ENCODE results near the gene OR51A2.
"Not testable (repeated sequence)": the region's sequence is repeated elsewhere in the genome, so short reads cannot be mapped to it uniquely, and the experiment has no call there.

Gene OR51A2, protein sequence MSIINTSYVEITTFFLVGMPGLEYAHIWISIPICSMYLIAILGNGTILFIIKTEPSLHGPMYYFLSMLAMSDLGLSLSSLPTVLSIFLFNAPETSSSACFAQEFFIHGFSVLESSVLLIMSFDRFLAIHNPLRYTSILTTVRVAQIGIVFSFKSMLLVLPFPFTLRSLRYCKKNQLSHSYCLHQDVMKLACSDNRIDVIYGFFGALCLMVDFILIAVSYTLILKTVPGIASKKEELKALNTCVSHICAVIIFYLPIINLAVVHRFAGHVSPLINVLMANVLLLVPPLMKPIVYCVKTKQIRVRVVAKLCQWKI

GRCh38 chr11:4955613-4956012, at the start of gene OR51A2:
Gene OR51A2, minus strand, starts transcription at chr11:4955713. Its CDS starts 0 bp downstream, at chr11:4955713.
- DNase-seq, result not testable (repeated sequence)

- peak; percentile 42 to 69 for DNase-seq
Measured at GRCh38 chr11:5004424-5005274, 49.1 kb upstream of the OR51A2 start.

GRCh38 chr11:4994551-4994950, 39.0 kb upstream of the OR51A2 start, which contains the start of gene OR51L1:
Gene OR51L1, plus strand, starts transcription at chr11:4994851. Its CDS starts 4,132 bp downstream, at chr11:4998983.
- DNase-seq, result no peak

GRCh38 chr11:4991060-4991459, 35.5 kb upstream of the OR51A2 start:
- no peak for DNase-seq

- no peak for DNase-seq
Measured at GRCh38 chr11:4983841-4984240, 28.3 kb upstream of the OR51A2 start.

- DNase-seq, result no peak
Measured at GRCh38 chr11:4982678-4983077, 27.2 kb upstream of the OR51A2 start.

DNA sequence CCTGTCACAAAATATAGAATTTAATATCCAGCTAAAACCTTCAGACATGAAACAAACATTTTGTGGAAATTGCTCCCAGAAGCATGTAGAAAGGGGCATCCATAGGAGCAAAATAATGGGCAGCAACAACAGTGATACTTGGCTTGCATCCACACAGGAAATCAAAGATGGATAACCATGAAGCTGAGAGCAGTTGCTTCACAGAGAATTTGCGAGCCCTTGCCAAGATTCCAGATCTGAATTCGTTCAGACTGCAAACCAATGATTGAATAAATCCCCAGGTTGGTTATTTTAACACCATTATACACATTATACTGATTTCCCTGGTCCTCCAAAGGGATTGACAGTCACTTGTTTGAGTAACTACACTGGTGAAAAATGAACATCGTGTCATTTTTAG, 23.5 kb upstream of the OR51A2 start:
- no peak for DNase-seq

- no peak for DNase-seq
Measured at GRCh38 chr11:4975436-4975835, 19.9 kb upstream of the OR51A2 start.

- DNase-seq, result no peak
Measured at GRCh38 chr11:4962816-4963215, 7.3 kb upstream of the OR51A2 start.

GRCh38 chr11:4960877-4961276, 5.4 kb upstream of the OR51A2 start:
- no peak for DNase-seq

DNA sequence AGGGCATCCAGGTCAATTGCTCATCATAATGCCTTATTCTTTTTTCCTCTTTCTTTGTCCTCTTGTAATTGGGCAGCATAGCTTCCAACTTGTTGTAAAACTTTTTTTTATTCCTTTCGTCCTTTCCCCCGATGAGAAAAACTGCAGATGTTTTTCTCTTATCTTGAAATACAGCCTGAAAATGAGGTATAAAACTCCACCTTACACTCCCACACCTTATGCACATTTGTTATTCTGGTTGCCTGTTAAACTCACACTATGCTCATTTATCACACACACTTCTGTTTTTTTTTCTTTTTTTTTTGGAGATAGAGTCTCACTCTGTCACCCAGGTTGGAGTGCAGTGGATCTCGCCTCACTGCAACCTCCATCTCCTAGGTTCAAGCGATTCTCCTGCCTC, 1.9 kb upstream of the OR51A2 start:
- DNase-seq, result no peak

- DNase-seq, result no peak
Measured at GRCh38 chr11:4947505-4947904, 8.0 kb downstream of the OR51A2 start, which contains the start of gene OR51A4. Gene OR51A4, minus strand, starts transcription at chr11:4947605. Its CDS starts 505 bp downstream, at chr11:4947100.

DNA sequence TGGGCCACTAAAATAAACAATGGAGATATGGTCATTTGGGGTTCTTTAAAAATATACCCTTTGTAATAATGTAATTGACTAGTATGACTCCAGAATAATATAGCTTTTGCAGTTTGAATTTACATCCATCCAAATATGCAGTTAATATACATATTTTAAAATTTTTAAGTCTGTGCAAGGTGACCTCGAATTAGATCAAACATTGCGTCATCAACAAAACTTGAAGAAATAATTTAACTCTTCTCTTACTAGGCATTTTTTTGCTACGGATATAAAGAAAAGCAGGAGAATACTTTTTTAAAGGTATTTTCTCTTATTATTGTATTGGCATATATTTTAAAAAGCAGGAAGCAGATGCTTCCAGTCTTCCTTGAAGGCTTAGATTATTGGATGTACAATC, 18.8 kb downstream of the OR51A2 start:
- DNase-seq, result no peak

- no peak for DNase-seq
Measured at GRCh38 chr11:4932751-4933150, 22.8 kb downstream of the OR51A2 start.

DNA sequence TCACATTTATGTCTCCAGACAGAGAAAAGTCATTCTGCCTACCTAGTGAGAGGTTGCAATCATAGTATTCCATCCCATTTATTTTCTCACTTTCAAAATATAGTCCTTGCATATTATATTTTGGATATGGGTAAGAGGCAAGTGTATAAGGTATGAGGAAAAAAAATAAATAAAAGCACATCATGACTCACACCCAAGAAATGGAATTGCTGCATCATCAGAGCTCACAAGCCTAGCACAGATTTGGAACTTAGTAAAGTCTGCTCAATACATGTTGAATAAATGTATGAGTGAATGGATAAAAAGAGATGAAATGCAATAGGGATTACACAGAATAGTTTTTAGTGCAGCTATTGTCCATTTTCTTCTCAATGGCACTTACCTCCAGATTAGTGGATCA, 28.9 kb downstream of the OR51A2 start:
- DNase-seq, result no peak

DNA sequence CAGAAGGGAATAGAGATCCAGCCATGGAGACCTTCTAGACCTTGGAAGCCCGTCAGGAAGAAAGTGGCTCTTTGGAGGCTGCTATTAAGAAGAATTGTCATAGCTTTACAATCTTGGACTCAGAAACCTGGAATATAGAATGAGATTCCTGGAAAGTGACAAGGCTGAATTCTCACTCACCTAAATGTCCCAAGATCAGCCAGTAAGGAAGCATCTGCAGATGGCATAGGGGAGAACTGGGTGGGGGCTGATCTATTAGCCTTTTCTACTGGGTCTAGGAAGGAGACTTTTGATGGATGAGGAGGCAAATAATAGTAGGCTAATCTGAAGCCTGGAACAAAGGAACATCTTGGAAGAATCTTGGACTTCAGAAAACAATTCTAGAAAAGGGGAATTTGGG, 31.3 kb downstream of the OR51A2 start, which contains the start of gene OR51G1:
TSS of gene OR51G1 (minus strand) at position 101 of the 400 bp plus-strand sequence. CDS start at position 101, 0 bp downstream.
- DNase-seq, result no peak

DNA sequence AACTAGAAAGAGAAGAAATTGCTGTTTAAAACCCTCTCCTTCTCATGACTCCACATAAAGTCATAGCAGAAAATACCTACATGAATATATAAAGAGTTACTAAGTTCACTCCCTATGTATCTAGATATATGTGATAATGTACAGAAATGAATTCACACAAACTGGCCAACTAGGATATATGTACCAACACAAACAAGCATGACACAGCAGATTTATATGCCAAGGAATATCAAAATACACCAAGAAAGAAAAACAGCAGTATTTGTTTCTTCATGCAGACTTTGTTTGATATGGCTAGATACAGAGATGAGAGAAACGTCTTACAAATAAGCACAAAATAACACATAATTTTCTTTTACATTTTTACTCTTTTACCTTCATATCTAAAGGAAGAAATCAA, 33.2 kb downstream of the OR51A2 start:
- no peak for DNase-seq

- no peak for DNase-seq
Measured at GRCh38 chr11:4921796-4922195, 33.7 kb downstream of the OR51A2 start.

DNA sequence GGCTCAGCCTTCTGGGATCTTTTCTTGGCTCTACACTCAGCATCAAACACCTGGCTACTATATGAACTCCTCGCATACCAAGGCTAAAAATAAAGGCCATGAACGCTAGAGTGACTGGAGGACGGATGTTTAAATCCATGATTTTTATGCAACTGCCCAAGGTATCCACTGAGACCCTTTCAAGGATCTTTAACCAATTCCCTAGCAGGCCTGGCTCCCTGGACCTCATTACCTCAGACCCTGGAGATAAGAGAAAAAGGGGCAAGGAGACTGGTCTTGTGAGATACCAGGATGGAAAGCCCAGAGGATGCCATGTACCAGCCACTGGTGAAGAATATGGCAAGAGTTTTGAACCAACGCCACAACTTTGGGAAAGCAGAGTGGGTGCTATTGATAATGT, 36.3 kb downstream of the OR51A2 start, which contains the start of gene OR51G2:
TSS of gene OR51G2 (minus strand) at position 101 of the 400 bp plus-strand sequence. CDS start 3,687 bp downstream, outside the sequence.
- DNase-seq, result no peak

GRCh38 chr11:4916581-4916980, 38.9 kb downstream of the OR51A2 start:
- no peak for DNase-seq
